ENCODE results near the gene EGLN2.
A peak's percentile ranks its signal among the peaks of the same experiment; 100 is the strongest.
"Not testable (repeated sequence)": the region's sequence is repeated elsewhere in the genome, so short reads cannot be mapped to it uniquely, and the experiment has no call there.

Gene EGLN2

DNA sequence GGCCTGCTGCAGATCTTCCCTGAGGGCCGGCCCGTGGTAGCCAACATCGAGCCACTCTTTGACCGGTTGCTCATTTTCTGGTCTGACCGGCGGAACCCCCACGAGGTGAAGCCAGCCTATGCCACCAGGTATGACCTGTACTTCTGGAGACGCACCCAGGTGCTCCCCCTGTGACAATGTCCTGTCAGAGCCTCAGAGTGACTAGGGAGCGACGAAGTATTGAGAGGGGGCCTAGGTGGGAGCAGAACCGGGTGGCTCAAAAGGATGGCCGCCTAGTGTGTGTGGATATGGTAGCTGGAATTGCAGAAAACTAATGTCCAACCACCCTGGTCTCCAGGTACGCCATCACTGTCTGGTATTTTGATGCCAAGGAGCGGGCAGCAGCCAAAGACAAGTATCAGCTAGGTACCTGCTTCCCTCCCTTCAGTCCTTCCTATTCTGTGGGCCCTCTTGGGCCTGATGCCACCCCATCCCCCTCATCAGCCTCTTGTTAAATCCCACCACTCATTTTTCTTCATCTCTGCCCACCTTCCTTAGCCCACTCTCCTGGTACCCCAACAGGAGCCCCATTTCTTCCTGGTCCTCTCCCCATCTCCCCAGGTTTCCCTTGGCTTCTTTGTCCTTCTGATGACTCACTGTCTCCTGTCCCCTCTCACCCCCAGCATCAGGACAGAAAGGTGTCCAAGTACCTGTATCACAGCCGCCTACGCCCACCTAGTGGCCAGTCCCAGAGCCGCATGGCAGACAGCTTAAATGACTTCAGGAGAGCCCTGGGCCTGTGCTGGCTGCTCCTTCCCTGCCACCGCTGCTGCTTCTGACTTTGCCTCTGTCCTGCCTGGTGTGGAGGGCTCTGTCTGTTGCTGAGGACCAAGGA is 8.4 kb downstream of the EGLN2 start:
- peaks cover 28% of the 10 kb centered on the region for H3K4me1 ChIP-seq (ENCODE audit: control insufficient read depth, insufficient read depth, low read length)
- H3K36me3 ChIP-seq (ENCODE audit: control insufficient read depth, insufficient read depth, low read length): peaks cover 13% of the 10 kb centered on the region
- no peak overlapping the region for H3K9ac ChIP-seq (ENCODE audit: low read length)
- peak overlapping the region; percentile 0 for H3K4me3 ChIP-seq (ENCODE audit: low read length)
- no peaks in the 10 kb centered on the region for H3K27me3 ChIP-seq (ENCODE audit: control insufficient read depth, insufficient read depth, low read length)
- peak overlapping the region; percentile 64 for H3K27ac ChIP-seq (ENCODE audit: low read depth, low read length)

- H3K4me1 ChIP-seq (ENCODE audit: control insufficient read depth, insufficient read depth, low read length): peaks cover 27% of the 10 kb centered on the region
- no peak overlapping the region for H3K27ac ChIP-seq (ENCODE audit: low read depth, low read length)
- H3K27me3 ChIP-seq (ENCODE audit: control insufficient read depth, insufficient read depth, low read length): no peaks in the 10 kb centered on the region
- peaks cover 13% of the 10 kb centered on the region for H3K36me3 ChIP-seq (ENCODE audit: control insufficient read depth, insufficient read depth, low read length)
- no peak overlapping the region for H3K9ac ChIP-seq (ENCODE audit: low read length)
- H3K4me3 ChIP-seq (ENCODE audit: low read length): no peak overlapping the region
Observed at GRCh38 chr19:40808021-40808325, 9.0 kb downstream of the EGLN2 start.

GRCh38 chr19:40808497-40808896 is 9.5 kb downstream of the EGLN2 start:
- Histone ChIP-seq H3K27me3 (ENCODE audit: control insufficient read depth, insufficient read depth, low read length) (no peaks in the 10 kb centered on the region), H3K27ac (ENCODE audit: low read depth, low read length) (no peak overlapping the region), H3K4me3 (ENCODE audit: low read length) (no peak overlapping the region), H3K9ac (ENCODE audit: low read length) (no peak overlapping the region), H3K36me3 (ENCODE audit: control insufficient read depth, insufficient read depth, low read length) (peaks cover 13% of the 10 kb centered on the region), H3K4me1 (ENCODE audit: control insufficient read depth, insufficient read depth, low read length) (peaks cover 26% of the 10 kb centered on the region)

GRCh38 chr19:40809358-40810086 is 10.5 kb downstream of the EGLN2 start:
- no peaks in the 10 kb centered on the region for H3K27me3 ChIP-seq (ENCODE audit: control insufficient read depth, insufficient read depth, low read length)
- peaks cover 13% of the 10 kb centered on the region for H3K36me3 ChIP-seq (ENCODE audit: control insufficient read depth, insufficient read depth, low read length)
- H3K27ac ChIP-seq (ENCODE audit: low read depth, low read length): peak overlapping the region; percentile 61
- H3K4me3 ChIP-seq (ENCODE audit: low read length): no peak overlapping the region
- H3K9ac ChIP-seq (ENCODE audit: low read length): no peak overlapping the region
- H3K4me1 ChIP-seq (ENCODE audit: control insufficient read depth, insufficient read depth, low read length): peaks cover 21% of the 10 kb centered on the region

DNA sequence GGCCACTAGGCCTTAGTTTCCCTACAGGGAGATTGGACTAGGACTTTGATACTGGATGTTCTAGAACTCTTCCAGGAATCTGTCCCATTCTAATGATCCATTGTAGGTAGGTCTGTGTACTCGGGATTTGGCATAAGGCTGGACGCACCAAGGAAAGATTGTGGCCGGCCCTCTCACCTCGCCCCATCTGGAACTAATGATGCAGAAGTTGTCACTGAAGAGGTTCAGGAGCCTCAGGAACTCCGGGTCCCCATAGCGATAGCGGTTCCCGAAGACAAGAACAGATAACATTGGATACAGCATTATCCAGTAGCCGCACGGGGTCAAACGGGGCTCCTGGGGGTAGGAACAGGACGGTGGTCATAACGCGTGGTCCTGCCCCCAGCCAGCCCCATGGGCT is 11.2 kb downstream of the EGLN2 start:
- peaks cover 10% of the 10 kb centered on the region for H3K36me3 ChIP-seq (ENCODE audit: control insufficient read depth, insufficient read depth, low read length)
- H3K9ac ChIP-seq (ENCODE audit: low read length): no peak overlapping the region
- no peaks in the 10 kb centered on the region for H3K27me3 ChIP-seq (ENCODE audit: control insufficient read depth, insufficient read depth, low read length)
- peaks cover 15% of the 10 kb centered on the region for H3K4me1 ChIP-seq (ENCODE audit: control insufficient read depth, insufficient read depth, low read length)
- peak overlapping the region; percentile 61 for H3K27ac ChIP-seq (ENCODE audit: low read depth, low read length)
- H3K4me3 ChIP-seq (ENCODE audit: low read length): peak overlapping the region; percentile 59

GRCh38 chr19:40810649-40811408 is 11.8 kb downstream of the EGLN2 start:
- H3K36me3 ChIP-seq (ENCODE audit: control insufficient read depth, insufficient read depth, low read length); H3K27me3 ChIP-seq (ENCODE audit: control insufficient read depth, insufficient read depth, low read length); H3K9ac ChIP-seq (ENCODE audit: low read length): not testable (repeated sequence)
- Histone ChIP-seq H3K4me1 (ENCODE audit: control insufficient read depth, insufficient read depth, low read length) (peaks cover 14% of the 10 kb centered on the region), H3K27ac (ENCODE audit: low read depth, low read length) (peak overlapping the region; percentile 57), H3K4me3 (ENCODE audit: low read length) (peak overlapping the region; percentile 59)

DNA sequence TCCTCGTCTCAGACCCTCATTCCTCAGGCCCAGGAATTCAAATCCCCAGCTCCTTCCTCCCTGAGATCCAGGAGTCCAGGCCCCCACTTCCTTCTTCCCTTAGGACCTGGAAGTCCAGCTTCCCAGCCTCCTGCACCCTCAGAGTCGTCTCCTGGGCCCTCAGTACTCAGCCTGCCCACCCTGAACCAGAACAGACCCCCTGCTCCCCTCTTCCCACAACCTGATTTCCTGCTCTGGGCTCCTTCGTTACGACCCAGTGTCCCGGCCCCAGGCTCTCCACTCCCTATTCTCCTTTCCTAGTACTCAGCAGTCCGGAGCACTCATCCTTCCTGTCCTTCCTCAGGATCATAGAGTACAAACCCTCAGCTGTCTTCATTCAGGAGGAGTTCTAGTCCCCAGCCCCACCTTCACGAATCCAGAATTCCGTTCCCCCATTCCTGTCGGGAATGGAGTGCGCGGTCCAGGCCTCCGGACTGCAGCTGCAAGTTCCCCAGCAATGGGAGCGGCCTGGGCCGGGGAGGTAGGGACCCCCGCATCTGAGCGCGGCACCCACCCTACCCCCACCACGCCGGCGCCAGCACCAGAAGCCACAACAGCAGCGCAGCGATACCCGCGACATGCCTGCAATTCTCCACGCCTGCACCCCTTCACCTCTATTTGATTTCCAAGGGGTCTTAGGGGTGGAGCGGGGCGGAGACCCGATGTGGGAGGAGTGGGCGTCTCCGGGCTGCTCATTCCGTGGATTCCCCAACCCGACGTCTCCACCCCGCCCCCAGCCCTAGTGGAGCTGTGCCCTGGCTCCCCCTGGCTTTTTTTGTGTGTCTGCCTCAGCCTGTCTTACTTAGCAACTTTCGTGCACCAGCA is 12.7 kb downstream of the EGLN2 start:
- Histone ChIP-seq H3K27me3 (ENCODE audit: control insufficient read depth, insufficient read depth, low read length) (no peaks in the 10 kb centered on the region), H3K4me1 (ENCODE audit: control insufficient read depth, insufficient read depth, low read length) (peaks cover 14% of the 10 kb centered on the region), H3K27ac (ENCODE audit: low read depth, low read length) (peak overlapping the region; percentile 57), H3K36me3 (ENCODE audit: control insufficient read depth, insufficient read depth, low read length) (peaks cover 10% of the 10 kb centered on the region), H3K9ac (ENCODE audit: low read length) (no peak overlapping the region), H3K4me3 (ENCODE audit: low read length) (peak overlapping the region; percentile 41)

GRCh38 chr19:40812571-40812970 is 13.6 kb downstream of the EGLN2 start:
- not testable (repeated sequence) for H3K27ac ChIP-seq (ENCODE audit: low read depth, low read length); H3K9ac ChIP-seq (ENCODE audit: low read length); H3K36me3 ChIP-seq (ENCODE audit: control insufficient read depth, insufficient read depth, low read length); H3K4me3 ChIP-seq (ENCODE audit: low read length); H3K27me3 ChIP-seq (ENCODE audit: control insufficient read depth, insufficient read depth, low read length)
- H3K4me1 ChIP-seq (ENCODE audit: control insufficient read depth, insufficient read depth, low read length): peaks cover 14% of the 10 kb centered on the region

DNA sequence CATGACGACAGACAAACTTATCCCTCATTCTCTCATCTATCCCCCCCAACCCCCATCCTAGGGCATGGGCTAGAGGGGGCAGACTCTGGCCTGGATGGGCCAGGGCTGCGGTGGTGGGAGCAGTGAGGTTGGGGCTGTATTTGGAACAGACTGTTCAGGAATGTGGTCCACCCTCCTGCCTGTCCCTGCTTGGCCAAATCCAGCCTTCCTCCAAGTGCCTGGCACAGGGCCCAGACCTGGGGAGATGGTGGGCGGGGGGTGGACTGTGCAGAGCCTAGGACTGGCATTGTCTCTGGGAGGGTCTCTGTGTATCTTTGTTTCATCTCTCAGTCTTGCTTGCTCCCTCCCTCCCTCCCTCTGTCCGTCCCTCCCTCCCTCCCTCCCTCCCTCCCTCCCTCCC is 14.2 kb downstream of the EGLN2 start:
- Histone ChIP-seq H3K9ac (ENCODE audit: low read length) (no peak overlapping the region), H3K36me3 (ENCODE audit: control insufficient read depth, insufficient read depth, low read length) (peaks cover 3% of the 10 kb centered on the region), H3K27me3 (ENCODE audit: control insufficient read depth, insufficient read depth, low read length) (no peaks in the 10 kb centered on the region), H3K27ac (ENCODE audit: low read depth, low read length) (peak overlapping the region; percentile 22), H3K4me1 (ENCODE audit: control insufficient read depth, insufficient read depth, low read length) (peaks cover 16% of the 10 kb centered on the region), H3K4me3 (ENCODE audit: low read length) (no peak overlapping the region)

GRCh38 chr19:40815223-40815622 is 16.2 kb downstream of the EGLN2 start:
- Histone ChIP-seq H3K4me1 (ENCODE audit: control insufficient read depth, insufficient read depth, low read length) (peaks cover 18% of the 10 kb centered on the region), H3K4me3 (ENCODE audit: low read length) (no peak overlapping the region), H3K27ac (ENCODE audit: low read depth, low read length) (no peak overlapping the region), H3K9ac (ENCODE audit: low read length) (no peak overlapping the region), H3K27me3 (ENCODE audit: control insufficient read depth, insufficient read depth, low read length) (no peaks in the 10 kb centered on the region), H3K36me3 (ENCODE audit: control insufficient read depth, insufficient read depth, low read length) (no peaks in the 10 kb centered on the region)

DNA sequence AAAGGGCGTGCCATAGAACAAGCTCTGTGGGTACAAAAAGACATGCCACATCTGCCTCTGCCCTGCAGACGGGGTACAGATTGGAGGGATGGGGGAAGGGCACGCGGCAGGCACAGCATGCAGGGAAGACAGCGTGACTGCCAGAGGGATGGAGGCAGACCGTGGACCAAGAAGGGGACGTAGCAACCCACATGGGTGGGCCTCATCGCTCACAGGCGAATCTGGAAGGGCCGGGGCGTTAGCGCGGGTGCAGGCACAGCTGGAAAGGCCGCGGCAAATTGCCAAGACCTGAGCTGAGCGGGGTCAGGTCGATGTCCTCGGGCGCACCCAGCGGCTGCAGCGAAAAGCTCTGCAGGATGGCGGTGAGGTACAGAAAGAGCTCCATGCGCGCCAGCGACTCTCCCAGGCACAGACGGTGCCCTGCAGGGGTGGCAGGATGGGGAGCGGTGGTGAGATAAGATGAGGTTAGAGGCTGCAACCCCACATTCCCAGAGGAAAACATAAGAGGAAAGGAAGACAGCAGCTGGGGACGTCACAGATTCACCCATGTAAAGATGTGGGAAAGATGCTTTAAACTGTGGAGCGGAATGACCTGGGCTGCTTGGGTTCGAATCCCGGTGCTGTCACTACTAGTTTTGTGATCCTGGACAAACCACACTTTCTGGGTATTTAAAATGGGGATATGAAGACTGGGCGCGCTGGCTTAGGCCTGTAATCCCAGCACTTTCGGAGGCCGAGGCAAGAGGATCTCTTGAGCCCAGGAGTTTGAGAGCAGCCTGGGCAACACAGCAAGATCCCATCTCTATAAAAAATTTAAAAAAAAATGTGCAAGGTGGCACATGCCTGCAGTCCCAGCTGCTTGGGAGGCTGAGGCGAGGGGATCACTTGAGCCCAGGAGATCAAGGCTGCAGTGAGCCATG is 19.7 kb downstream of the EGLN2 start:
- not testable (repeated sequence) for H3K27me3 ChIP-seq (ENCODE audit: control insufficient read depth, insufficient read depth, low read length); H3K4me1 ChIP-seq (ENCODE audit: control insufficient read depth, insufficient read depth, low read length); H3K36me3 ChIP-seq (ENCODE audit: control insufficient read depth, insufficient read depth, low read length)
- Histone ChIP-seq H3K27ac (ENCODE audit: low read depth, low read length) (peak overlapping the region; percentile 73), H3K4me3 (ENCODE audit: low read length) (peak overlapping the region; percentile 74), H3K9ac (ENCODE audit: low read length) (peak overlapping the region; percentile 56)
